HG03108 (cell line): ENCODE measurements around the gene OS9.
A peak's percentile ranks its signal among the peaks of the same experiment; 100 is the strongest.

ENCODE experiments used
- ATAC-seq: cut with Tn5 transposase; IDR thresholded peaks from one replicate; pipeline ENCODE4 v1.9.1; 2021; ENCODE audit warnings: moderate library complexity; ENCODE audit not compliant: unreplicated experiment

Gene OS9

GRCh38 chr12:57735198-57735855, 41.4 kb downstream of the OS9 start:
- no peak for ATAC-seq

GRCh38 chr12:57735952-57736740, 42.2 kb downstream of the OS9 start:
- no peak for ATAC-seq

GRCh38 chr12:57736741-57737466, 43.0 kb downstream of the OS9 start:
- ATAC-seq: no peak

GRCh38 chr12:57737467-57738460, 43.8 kb downstream of the OS9 start:
- no peak for ATAC-seq

GRCh38 chr12:57738661-57739237, 44.8 kb downstream of the OS9 start, which contains the start of gene AGAP2:
Gene AGAP2, minus strand, starts transcription at chr12:57738742. Its CDS starts 496 bp downstream, at chr12:57738246.
- no peak for ATAC-seq

- no peak for ATAC-seq
These were observed 45.5 kb downstream of the OS9 start for GRCh38 chr12:57739387-57739786.

- ATAC-seq: no peak
These were observed 46.1 kb downstream of the OS9 start for GRCh38 chr12:57739914-57740538.

GRCh38 chr12:57740656-57741412, 46.9 kb downstream of the OS9 start:
- ATAC-seq: peak; percentile 45

- ATAC-seq: no peak
These were observed 47.5 kb downstream of the OS9 start for GRCh38 chr12:57741413-57741789.

GRCh38 chr12:57741844-57742738, 48.2 kb downstream of the OS9 start:
- peak; percentile 63 for ATAC-seq

GRCh38 chr12:57743769-57744168, 49.8 kb downstream of the OS9 start:
- ATAC-seq: no peak

- peak; percentile 16 for ATAC-seq
These were observed 50.4 kb downstream of the OS9 start for GRCh38 chr12:57744194-57744776.

GRCh38 chr12:57744777-57745484, 51.0 kb downstream of the OS9 start, which contains the start of gene TSPAN31:
Gene TSPAN31, plus strand, starts transcription at chr12:57745039. Its CDS starts 116 bp downstream, at chr12:57745155.
- peak; percentile 82 for ATAC-seq

- no peak for ATAC-seq
These were observed 51.6 kb downstream of the OS9 start for GRCh38 chr12:57745485-57745881.

GRCh38 chr12:57746025-57746424, 52.1 kb downstream of the OS9 start:
- ATAC-seq: no peak

- no peak for ATAC-seq
These were observed 55.1 kb downstream of the OS9 start for GRCh38 chr12:57749061-57749460.
